Uterus (tissue), 4 donors: ENCODE results near the gene LRRN3. TPM values are rescaled to one million over a fixed set of nuclear protein-coding genes. Genes with fewer than 3 reads are reported as not detected.

Experiments
- DNase-seq, 2 donors: peaks; one replicate each; pipeline ENCODE4 v3.0.0-alpha.2; 2019 to 2020
- H3K27ac ChIP-seq, 2 donors: fragments of 200-600 bp; sonication (generic); 1 replicate in 1 of 2; 2 replicates in 1 of 2; pipeline ENCODE4 v1.5.1; 2016 to 2018
- H3K27me3 ChIP-seq, 2 donors: fragments of 200-600 bp; sonication (generic); one replicate each; pipeline ENCODE4 v1.5.1; 2018 to 2019; ENCODE audit warnings: control low read depth in 1 of 2
- H3K36me3 ChIP-seq, 2 donors: fragments of 200-600 bp; sonication (generic); one replicate each; pipeline ENCODE4 v1.5.1; 2019; ENCODE audit warnings: control low read depth in 1 of 2
- H3K4me1 ChIP-seq, 2 donors: fragments of 200-600 bp; sonication (generic); one replicate each; pipeline ENCODE4 v1.5.1; 2018 to 2019; ENCODE audit warnings: control low read depth in 1 of 2
- H3K4me3 ChIP-seq, 2 donors: fragments of 200-600 bp; sonication (generic); 1 replicate in 1 of 2; 2 replicates in 1 of 2; pipeline ENCODE4 v1.5.1; 2018 to 2019; ENCODE audit warnings: mild to moderate bottlenecking in 1 of 2
- H3K9me3 ChIP-seq, 2 donors: fragments of 200-600 bp; sonication (generic); one replicate each; pipeline ENCODE4 v1.5.1; 2019; ENCODE audit warnings: control low read depth in 1 of 2
- POLR2A ChIP-seq, 2 donors: fragments of 450-650 bp; IDR thresholded peaks; one replicate each; pipeline ENCODE4 v1.6.1; 2016; ENCODE audit warnings: antibody characterized with exemption in 2 of 2, mild to moderate bottlenecking in 1 of 2, moderate library complexity in 1 of 2
- intact Hi-C: fragments of 100-400 bp; cut with DNase I; formaldehyde crosslinking; loops from one replicate; pipeline ENCODE4 v1.15.1; 2023; ENCODE audit warnings: low total_unique reads
- total RNA-seq, 4 donors: library from RNA; depleted of rRNA in 3 of 4; stranded (reverse); fragments of >200 nt in 3 of 4; gene quantifications; one replicate each; pipeline versions ENCODE4 v1.1.0 to v1.2.4, GENCODE V29; 2014 to 2023
- TF ChIP-seq, protein P1 (sequence below), 4 experiments: fragments of 200-600 bp in 2 of 4; fragments of 450-650 bp in 2 of 4; sonication (generic) in 2 of 4; IDR thresholded peaks; one replicate each; pipeline ENCODE4 v1.5.1; 2016 to 2019; ENCODE audit warnings: antibody characterized with exemption in 4 of 4, mild to moderate bottlenecking in 2 of 4, moderate library complexity in 1 of 4
- donor health status: DM: yes; HTN: yes; CAD: no.

The LRRN3 gene
- total RNA-seq, 4 donors from 2014 or later: 0.12 to 18.5 TPM; not detected in 2

DNA sequence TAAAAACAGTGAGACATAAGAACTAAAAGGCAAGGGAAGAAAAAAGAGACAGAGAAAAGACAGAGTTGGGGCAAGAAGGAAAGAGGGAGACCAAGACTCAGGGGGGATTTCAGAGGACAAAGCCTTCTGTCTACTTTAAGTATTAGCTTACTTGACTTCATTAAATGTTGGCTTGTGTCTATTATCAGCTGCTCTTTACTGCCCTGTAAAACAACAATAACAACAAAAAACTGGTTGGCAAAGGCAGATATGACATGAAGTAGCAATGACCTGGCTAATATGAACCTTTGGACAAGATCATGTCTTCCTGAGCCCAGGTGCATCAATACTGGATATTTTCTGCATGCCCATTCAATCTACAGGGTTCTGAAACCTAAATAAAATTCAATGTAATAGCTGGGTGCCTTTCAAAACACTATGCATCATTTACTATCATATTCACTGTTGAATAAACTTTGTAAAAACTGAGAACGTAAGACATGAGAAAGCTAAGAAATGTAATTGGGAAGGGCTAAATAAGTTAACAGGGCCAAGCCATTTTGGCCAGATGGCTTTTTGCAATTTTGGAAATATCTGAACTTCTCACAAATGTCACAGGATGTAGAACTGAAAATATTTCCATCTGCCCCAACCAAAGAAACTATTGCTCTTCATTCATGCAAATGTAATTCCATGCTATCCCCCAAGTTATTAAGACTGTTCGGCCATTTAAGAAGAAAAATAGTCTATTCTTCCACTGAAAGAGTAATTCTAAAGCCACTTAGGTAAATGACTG lies 49.4 kb downstream of the LRRN3 start:
- no peaks in the 10 kb centered on the region for H3K27me3 ChIP-seq
- no peaks in the 10 kb centered on the region for H3K4me1 ChIP-seq
- no peak overlapping the region for H3K4me3 ChIP-seq
- H3K9me3 ChIP-seq: no peaks in the 10 kb centered on the region
- TF ChIP-seq, protein P1, sequence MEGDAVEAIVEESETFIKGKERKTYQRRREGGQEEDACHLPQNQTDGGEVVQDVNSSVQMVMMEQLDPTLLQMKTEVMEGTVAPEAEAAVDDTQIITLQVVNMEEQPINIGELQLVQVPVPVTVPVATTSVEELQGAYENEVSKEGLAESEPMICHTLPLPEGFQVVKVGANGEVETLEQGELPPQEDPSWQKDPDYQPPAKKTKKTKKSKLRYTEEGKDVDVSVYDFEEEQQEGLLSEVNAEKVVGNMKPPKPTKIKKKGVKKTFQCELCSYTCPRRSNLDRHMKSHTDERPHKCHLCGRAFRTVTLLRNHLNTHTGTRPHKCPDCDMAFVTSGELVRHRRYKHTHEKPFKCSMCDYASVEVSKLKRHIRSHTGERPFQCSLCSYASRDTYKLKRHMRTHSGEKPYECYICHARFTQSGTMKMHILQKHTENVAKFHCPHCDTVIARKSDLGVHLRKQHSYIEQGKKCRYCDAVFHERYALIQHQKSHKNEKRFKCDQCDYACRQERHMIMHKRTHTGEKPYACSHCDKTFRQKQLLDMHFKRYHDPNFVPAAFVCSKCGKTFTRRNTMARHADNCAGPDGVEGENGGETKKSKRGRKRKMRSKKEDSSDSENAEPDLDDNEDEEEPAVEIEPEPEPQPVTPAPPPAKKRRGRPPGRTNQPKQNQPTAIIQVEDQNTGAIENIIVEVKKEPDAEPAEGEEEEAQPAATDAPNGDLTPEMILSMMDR (IDR thresholded peaks at IDR 0.05): no peak
- TF ChIP-seq POLR2A (IDR thresholded peaks at IDR 0.05): no peak
- intact Hi-C loops: no loop called here
- no peak for DNase-seq
- H3K27ac ChIP-seq: no peak overlapping the region
- no peaks in the 10 kb centered on the region for H3K36me3 ChIP-seq

DNA sequence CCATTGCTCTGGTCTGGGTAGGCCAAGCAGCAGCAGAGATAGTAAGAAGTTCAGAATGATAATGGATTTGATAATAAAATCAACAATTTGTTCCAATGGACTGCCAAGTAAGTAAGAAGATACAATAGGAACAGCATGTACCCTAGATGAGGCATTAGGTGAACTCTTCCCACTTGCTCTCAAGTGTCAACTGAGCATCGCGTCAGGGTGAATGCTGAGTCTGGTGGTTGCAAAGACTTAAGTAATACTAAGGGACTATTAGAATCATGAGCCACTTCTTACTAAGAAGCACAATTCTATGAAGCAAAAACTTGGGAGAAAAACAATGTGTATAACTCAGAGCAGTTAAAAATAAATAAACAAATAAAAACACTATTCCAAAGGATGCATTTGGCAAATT lies 54.5 kb downstream of the LRRN3 start:
- Histone ChIP-seq H3K4me3 (no peak overlapping the region), H3K27ac (no peak overlapping the region), H3K27me3 (no peaks in the 10 kb centered on the region), H3K9me3 (no peaks in the 10 kb centered on the region), H3K36me3 (no peaks in the 10 kb centered on the region), H3K4me1 (no peaks in the 10 kb centered on the region)
- DNase-seq: no peak
- intact Hi-C loops: no loop called here
- TF ChIP-seq, protein P1 (IDR thresholded peaks at IDR 0.05): no peak
- TF ChIP-seq POLR2A (IDR thresholded peaks at IDR 0.05): no peak

GRCh38 chr7:111146136-111146535 lies 55.2 kb downstream of the LRRN3 start:
- DNase-seq: no peak
- no peak overlapping the region for H3K27ac ChIP-seq
- H3K9me3 ChIP-seq: no peaks in the 10 kb centered on the region
- no peak for TF ChIP-seq POLR2A (IDR thresholded peaks at IDR 0.05)
- TF ChIP-seq, protein P1 (IDR thresholded peaks at IDR 0.05): no peak
- no peaks in the 10 kb centered on the region for H3K36me3 ChIP-seq
- H3K27me3 ChIP-seq: no peaks in the 10 kb centered on the region
- H3K4me1 ChIP-seq: no peaks in the 10 kb centered on the region
- intact Hi-C loops: no loop called here
- no peak overlapping the region for H3K4me3 ChIP-seq

DNA sequence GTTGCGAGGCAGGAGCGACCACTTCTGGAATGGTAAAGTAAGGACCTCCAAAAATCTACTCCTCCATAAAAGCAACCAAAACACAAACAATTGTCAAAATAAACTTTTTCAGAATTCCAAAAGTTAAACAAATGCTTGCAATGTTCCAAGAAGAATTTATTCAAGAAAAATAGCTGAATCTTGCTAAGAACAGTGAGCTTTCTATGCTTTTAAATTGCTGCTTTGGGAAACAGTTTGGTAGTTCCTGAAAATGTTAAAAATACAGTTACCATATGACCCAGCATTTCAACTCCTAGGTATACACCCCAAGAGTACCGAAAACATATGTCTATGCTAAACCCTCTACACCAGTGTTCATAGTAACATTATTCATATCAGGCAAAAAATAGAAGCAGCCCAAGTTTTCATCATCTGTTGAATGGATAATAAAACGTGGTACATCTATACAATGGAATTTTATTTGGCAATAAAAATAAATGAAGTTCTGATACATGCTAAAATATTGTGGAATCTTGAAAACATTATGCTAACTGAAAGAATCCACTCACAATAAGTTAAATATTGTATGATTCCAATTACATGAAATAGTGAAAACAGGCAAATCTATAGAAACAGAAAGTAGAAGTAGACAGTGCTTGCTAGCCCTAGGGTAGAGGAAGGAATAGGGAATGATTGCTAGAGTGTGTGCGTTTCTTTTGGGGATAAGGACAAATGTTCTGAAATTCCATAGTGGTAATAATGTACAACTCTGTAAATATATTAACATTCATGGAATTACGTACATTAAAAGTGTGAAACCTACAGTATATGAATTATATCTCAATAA lies 57.0 kb downstream of the LRRN3 start:
- Histone ChIP-seq H3K36me3 (no peaks in the 10 kb centered on the region), H3K4me3 (no peak overlapping the region), H3K27me3 (no peaks in the 10 kb centered on the region), H3K9me3 (no peaks in the 10 kb centered on the region), H3K4me1 (no peaks in the 10 kb centered on the region), H3K27ac (no peak overlapping the region)
- no peak for TF ChIP-seq POLR2A (IDR thresholded peaks at IDR 0.05)
- TF ChIP-seq, protein P1 (IDR thresholded peaks at IDR 0.05): no peak
- no peak for DNase-seq
- intact Hi-C loops: no loop called here

GRCh38 chr7:111150709-111151108 lies 59.8 kb downstream of the LRRN3 start:
- intact Hi-C loops: no loop called here
- TF ChIP-seq, protein P1 (IDR thresholded peaks at IDR 0.05): no peak
- no peak for TF ChIP-seq POLR2A (IDR thresholded peaks at IDR 0.05)

More at GRCh38 chr7:111150709-111151108, 59.8 kb downstream of the LRRN3 start:
- no peak overlapping the region for H3K4me3 ChIP-seq
- H3K27ac ChIP-seq: no peak overlapping the region
- no peaks in the 10 kb centered on the region for H3K36me3 ChIP-seq
- no peaks in the 10 kb centered on the region for H3K27me3 ChIP-seq
- no peak for DNase-seq
- no peaks in the 10 kb centered on the region for H3K4me1 ChIP-seq
- no peaks in the 10 kb centered on the region for H3K9me3 ChIP-seq
